ENCODE data around the gene TULP3. TPM values are rescaled to one million over a fixed set of nuclear protein-coding genes. Genes with fewer than 3 reads are reported as not detected.

The TULP3 gene
- total and polyA plus RNA-seq, 2 donors (not counting 3 experiments of a cell fraction or from before 2014, with no cell fraction given): 30.8 to 31.0 TPM

DNA sequence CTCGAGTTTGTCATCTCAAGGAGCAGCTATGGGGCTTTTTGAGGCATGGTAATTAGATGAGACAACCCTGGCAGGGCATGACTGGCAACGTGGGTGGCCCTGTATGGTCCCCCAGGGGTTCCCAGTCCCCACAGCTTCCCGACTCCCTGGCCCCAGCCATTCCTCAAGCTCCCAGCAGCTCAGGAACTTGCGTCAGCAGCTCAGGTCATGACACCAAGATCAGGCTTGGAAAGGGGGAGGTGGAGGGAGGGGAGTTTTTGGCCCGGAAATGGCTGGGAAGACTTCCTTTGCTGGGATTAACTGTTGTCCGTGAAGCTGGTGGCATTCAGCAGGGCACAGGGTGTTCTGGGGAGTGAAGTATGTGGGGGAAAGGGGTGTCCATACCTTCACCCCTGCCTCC is 45.4 kb upstream of the TULP3 start:
- BruUV-seq (replicated peaks): no TSS peak
- Histone ChIP-seq H3K27ac (ENCODE audit: insufficient read depth, low read depth, low read length) (peak overlapping the region; percentile 75), H3K27me3 (ENCODE audit: control insufficient read depth in 2 of 2, insufficient read depth in 2 of 2, low read length in 2 of 2) (no peaks in the 10 kb centered on the region), H3K4me1 (ENCODE audit: control insufficient read depth, extremely low read depth, insufficient read depth, low read length) (peaks cover 23% of the 10 kb centered on the region), H3K4me3 (replicated peaks in 1 of 3; ENCODE audit: insufficient read depth in 1 of 3, low read depth in 1 of 3, low read length in 3 of 3) (no peak overlapping the region), H3K9me3 (replicated peaks; ENCODE audit: control insufficient read depth, insufficient read depth, low read length) (no peaks in the 10 kb centered on the region), H3K9me1 (replicated peaks; ENCODE audit: control insufficient read depth, extremely low read depth, insufficient read depth, low read length) (no peaks in the 10 kb centered on the region), H3K36me3 (ENCODE audit: control insufficient read depth in 2 of 2, extremely low read depth in 1 of 2, insufficient read depth in 2 of 2, low read length in 2 of 2) (no peaks in the 10 kb centered on the region), H3K79me2 (ENCODE audit: control insufficient read depth, insufficient read depth, low read length) (no peaks in the 10 kb centered on the region), H2AFZ (ENCODE audit: low read depth, low read length) (peak overlapping the region; percentile 68), H3K4me2 (ENCODE audit: insufficient read depth, low read length) (peak overlapping the region; percentile 53), H3K9ac (replicated peaks; ENCODE audit: extremely low read depth, insufficient read depth, low read length) (peak overlapping the region; percentile 30), H4K20me1 (replicated peaks; ENCODE audit: control insufficient read depth, extremely low read depth, insufficient read depth, low read length) (no peaks in the 10 kb centered on the region)
- POLR2A ChIA-PET: interaction anchor here (1.1 kb wide), 1 partner anchor 32 kb away, joined by 3 read pairs; the partner anchor contains the start of gene ITFG2
- DNase-seq (ENCODE audit: low read depth, low spot score): peak; percentile 74
- dilution Hi-C loops (cut with MboI; ENCODE audit: extremely low pct_ligation_motif_present, low sequenced_read_pairs): no loop called here
- peak; percentile 94 for FAIRE-seq
- CTCF ChIA-PET: interaction anchor here (0.7 to 3.0 kb wide), 21 partner anchors 9 to 216 kb away, joined by 3 to 26 read pairs (median 4); partner anchors contain the start of genes ITFG2, NRIP2 and TULP3
- TF ChIP-seq JUN (IDR thresholded peaks at IDR 0.05; ENCODE audit: borderline replicate concordance, insufficient read depth, insufficient read length, low read depth): no peak
- TF ChIP-seq POLR2A (IDR thresholded peaks at IDR 0.05; ENCODE audit: low read depth, low read length): peak; percentile 65
- TF ChIP-seq, protein P1, sequence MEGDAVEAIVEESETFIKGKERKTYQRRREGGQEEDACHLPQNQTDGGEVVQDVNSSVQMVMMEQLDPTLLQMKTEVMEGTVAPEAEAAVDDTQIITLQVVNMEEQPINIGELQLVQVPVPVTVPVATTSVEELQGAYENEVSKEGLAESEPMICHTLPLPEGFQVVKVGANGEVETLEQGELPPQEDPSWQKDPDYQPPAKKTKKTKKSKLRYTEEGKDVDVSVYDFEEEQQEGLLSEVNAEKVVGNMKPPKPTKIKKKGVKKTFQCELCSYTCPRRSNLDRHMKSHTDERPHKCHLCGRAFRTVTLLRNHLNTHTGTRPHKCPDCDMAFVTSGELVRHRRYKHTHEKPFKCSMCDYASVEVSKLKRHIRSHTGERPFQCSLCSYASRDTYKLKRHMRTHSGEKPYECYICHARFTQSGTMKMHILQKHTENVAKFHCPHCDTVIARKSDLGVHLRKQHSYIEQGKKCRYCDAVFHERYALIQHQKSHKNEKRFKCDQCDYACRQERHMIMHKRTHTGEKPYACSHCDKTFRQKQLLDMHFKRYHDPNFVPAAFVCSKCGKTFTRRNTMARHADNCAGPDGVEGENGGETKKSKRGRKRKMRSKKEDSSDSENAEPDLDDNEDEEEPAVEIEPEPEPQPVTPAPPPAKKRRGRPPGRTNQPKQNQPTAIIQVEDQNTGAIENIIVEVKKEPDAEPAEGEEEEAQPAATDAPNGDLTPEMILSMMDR (IDR thresholded peaks at IDR 0.05; ENCODE audit: extremely low read depth in 1 of 2, insufficient read depth in 1 of 2, low read depth in 1 of 2, low read length in 2 of 2): no peak
- TF ChIP-seq POLR2AphosphoS5 (IDR thresholded peaks at IDR 0.05; ENCODE audit: insufficient read depth, low read depth, low read length): peak; percentile 49
- TF ChIP-seq, protein P2, sequence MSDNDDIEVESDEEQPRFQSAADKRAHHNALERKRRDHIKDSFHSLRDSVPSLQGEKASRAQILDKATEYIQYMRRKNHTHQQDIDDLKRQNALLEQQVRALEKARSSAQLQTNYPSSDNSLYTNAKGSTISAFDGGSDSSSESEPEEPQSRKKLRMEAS (IDR thresholded peaks at IDR 0.05; ENCODE audit: insufficient read depth, insufficient read length): no peak
- intact Hi-C loops (cut with micrococcal nuclease): loop anchor here (1.0 to 5.0 kb wide), 2 partner anchors 33 to 112 kb away; partner anchors contain the start of genes ITFG2 and TEAD4

DNA sequence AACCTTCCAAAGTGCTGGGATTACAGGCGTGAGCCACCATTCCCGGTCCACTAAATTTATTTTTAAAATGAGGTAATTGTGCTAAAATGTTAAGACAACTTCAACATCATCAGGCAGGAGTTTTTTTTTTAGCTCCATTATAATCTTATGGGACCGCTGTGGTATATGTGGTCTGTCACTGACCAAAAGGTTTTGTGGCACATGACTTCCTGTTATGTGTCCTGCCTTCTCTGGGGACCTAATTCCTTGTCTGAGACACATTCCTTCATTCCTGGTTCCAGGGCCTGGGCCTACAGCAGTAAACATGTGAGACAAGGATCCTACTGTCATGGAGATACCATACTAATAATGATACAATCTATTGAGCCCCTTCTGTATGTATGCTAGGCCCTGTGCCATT is 38.8 kb upstream of the TULP3 start:
- dilution Hi-C loops (cut with MboI; ENCODE audit: extremely low pct_ligation_motif_present, low sequenced_read_pairs) (no loop called here), intact Hi-C loops (cut with micrococcal nuclease) (no loop called here)
- Histone ChIP-seq H3K27me3 (ENCODE audit: control insufficient read depth in 2 of 2, insufficient read depth in 2 of 2, low read length in 2 of 2) (no peaks in the 10 kb centered on the region), H2AFZ (ENCODE audit: low read depth, low read length) (no peak overlapping the region), H3K9ac (replicated peaks; ENCODE audit: extremely low read depth, insufficient read depth, low read length) (no peak overlapping the region), H3K4me1 (ENCODE audit: control insufficient read depth, extremely low read depth, insufficient read depth, low read length) (peaks cover 4% of the 10 kb centered on the region), H3K9me1 (replicated peaks; ENCODE audit: control insufficient read depth, extremely low read depth, insufficient read depth, low read length) (no peaks in the 10 kb centered on the region), H3K27ac (ENCODE audit: insufficient read depth, low read depth, low read length) (no peak overlapping the region), H3K79me2 (ENCODE audit: control insufficient read depth, insufficient read depth, low read length) (no peaks in the 10 kb centered on the region), H3K4me3 (replicated peaks in 1 of 3; ENCODE audit: insufficient read depth in 1 of 3, low read depth in 1 of 3, low read length in 3 of 3) (no peak overlapping the region), H3K4me2 (ENCODE audit: insufficient read depth, low read length) (no peak overlapping the region), H3K36me3 (ENCODE audit: control insufficient read depth in 2 of 2, extremely low read depth in 1 of 2, insufficient read depth in 2 of 2, low read length in 2 of 2) (no peaks in the 10 kb centered on the region), H4K20me1 (replicated peaks; ENCODE audit: control insufficient read depth, extremely low read depth, insufficient read depth, low read length) (no peaks in the 10 kb centered on the region), H3K9me3 (replicated peaks; ENCODE audit: control insufficient read depth, insufficient read depth, low read length) (no peaks in the 10 kb centered on the region)
- BruUV-seq (replicated peaks): no TSS peak
- POLR2A ChIA-PET: no interaction called here
- TF ChIP-seq GATA2 (IDR thresholded peaks at IDR 0.05; ENCODE audit: insufficient read depth, insufficient read length, low read depth, low read length) (no peak), FOS (IDR thresholded peaks at IDR 0.05; ENCODE audit: borderline replicate concordance, insufficient read depth, low read length) (no peak), EZH2 (IDR thresholded peaks at IDR 0.05; ENCODE audit: borderline replicate concordance, low read depth, low read length, severe bottlenecking) (no peak), POLR2A (IDR thresholded peaks at IDR 0.05; ENCODE audit: low read depth, low read length) (no peak), MYC (IDR thresholded peaks at IDR 0.05; ENCODE audit: low read depth, low read length) (no peak)
- TF ChIP-seq, protein P2 (IDR thresholded peaks at IDR 0.05; ENCODE audit: insufficient read depth, insufficient read length): no peak
- TF ChIP-seq, protein P1 (IDR thresholded peaks at IDR 0.05; ENCODE audit: extremely low read depth in 1 of 2, insufficient read depth in 1 of 2, low read depth in 1 of 2, low read length in 2 of 2): no peak
- CTCF ChIA-PET: interaction anchor here (0.7 to 1.5 kb wide), 6 partner anchors 25 to 190 kb away, joined by 3 to 9 read pairs (median 4); partner anchors contain the start of genes FOXM1 and RHNO1
- FAIRE-seq (no peak), DNase-seq (ENCODE audit: low read depth, low spot score) (no peak)

All from endothelial cell of umbilical vein (primary cell).